Epithelial cell of proximal tubule (primary cell): ENCODE results near the gene SUSD6. TPM values are rescaled to one million over a fixed set of nuclear protein-coding genes. Genes with fewer than 3 reads are reported as not detected.
A peak's percentile ranks its signal among the peaks of the same experiment; 100 is the strongest.

Experiments used
- DNase-seq: peaks from one replicate; pipeline ENCODE4 v3.0.0-alpha.2; 2011; ENCODE audit warnings: low read depth
- H3K4me3 ChIP-seq: 2 replicates; pipeline ENCODE4 v1.5.1; 2011; ENCODE audit warnings: low read depth, mild to moderate bottlenecking, low read length
- CTCF ChIP-seq: conservative IDR thresholded peaks from 2 replicates; pipeline ENCODE4 v1.5.1; 2012; ENCODE audit warnings: low read depth, mild to moderate bottlenecking, low read length
- total RNA-seq: library from RNA; depleted of rRNA; stranded (reverse); fragments of >200 nt; gene quantifications from 2 replicates; pipeline ENCODE4 v1.2.3, GENCODE V29; 2015

SUSD6 gene
- total RNA-seq, 1 donor from 2014 or later: 6.2 TPM

DNA sequence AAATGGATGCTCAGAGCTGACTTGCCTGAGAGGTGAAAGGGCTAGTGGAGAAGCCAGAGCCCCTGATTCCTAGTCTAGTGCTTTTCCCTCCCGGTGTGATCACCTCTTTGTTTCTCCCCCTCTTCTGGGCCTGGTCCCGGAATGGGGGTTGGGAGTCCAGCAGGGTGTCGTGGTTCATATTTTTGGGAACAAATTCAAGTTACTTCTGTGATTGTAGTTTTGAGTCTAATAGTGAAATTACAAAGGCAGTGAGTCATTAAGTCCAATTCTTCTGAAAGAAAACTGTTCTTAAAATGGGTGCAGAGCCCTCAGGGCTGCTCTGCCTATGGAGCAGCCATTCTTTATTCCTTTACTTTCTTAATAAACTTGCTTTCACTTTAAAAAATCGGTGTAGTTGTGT lies 7.6 kb downstream of the SUSD6 start:
- no peak for TF ChIP-seq CTCF
- no peak for DNase-seq

DNA sequence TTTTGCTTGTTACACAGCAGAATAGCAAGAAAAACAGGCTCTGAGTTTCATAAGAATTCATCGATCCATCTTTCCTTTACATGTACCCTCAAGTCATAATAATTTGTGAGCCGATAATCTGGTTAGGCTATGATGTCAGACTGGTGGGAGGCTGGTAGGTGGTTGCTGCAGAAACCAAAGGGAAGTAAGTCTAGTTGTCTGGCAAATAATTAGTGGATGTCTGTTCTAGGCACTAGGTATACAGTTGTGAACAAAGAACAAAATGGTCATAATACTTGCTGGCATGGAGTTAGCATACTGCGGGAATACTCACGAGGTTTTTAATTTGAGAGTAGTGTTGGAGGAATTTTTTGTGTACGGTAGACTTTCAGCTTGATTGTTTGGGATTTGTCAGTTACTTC lies 8.8 kb downstream of the SUSD6 start:
- no peak overlapping the region for H3K4me3 ChIP-seq
- no peak for DNase-seq
- TF ChIP-seq CTCF: no peak

More for the DNA sequence above, 7.6 kb downstream of the SUSD6 start:
- no peak overlapping the region for H3K4me3 ChIP-seq

GRCh38 chr14:69620981-69621380 lies 9.6 kb downstream of the SUSD6 start:
- no peak for TF ChIP-seq CTCF
- no peak for DNase-seq
- H3K4me3 ChIP-seq: no peak overlapping the region

- TF ChIP-seq CTCF: no peak
- no peak overlapping the region for H3K4me3 ChIP-seq
- DNase-seq: no peak
Measured at GRCh38 chr14:69624136-69624535, 12.7 kb downstream of the SUSD6 start.

DNA sequence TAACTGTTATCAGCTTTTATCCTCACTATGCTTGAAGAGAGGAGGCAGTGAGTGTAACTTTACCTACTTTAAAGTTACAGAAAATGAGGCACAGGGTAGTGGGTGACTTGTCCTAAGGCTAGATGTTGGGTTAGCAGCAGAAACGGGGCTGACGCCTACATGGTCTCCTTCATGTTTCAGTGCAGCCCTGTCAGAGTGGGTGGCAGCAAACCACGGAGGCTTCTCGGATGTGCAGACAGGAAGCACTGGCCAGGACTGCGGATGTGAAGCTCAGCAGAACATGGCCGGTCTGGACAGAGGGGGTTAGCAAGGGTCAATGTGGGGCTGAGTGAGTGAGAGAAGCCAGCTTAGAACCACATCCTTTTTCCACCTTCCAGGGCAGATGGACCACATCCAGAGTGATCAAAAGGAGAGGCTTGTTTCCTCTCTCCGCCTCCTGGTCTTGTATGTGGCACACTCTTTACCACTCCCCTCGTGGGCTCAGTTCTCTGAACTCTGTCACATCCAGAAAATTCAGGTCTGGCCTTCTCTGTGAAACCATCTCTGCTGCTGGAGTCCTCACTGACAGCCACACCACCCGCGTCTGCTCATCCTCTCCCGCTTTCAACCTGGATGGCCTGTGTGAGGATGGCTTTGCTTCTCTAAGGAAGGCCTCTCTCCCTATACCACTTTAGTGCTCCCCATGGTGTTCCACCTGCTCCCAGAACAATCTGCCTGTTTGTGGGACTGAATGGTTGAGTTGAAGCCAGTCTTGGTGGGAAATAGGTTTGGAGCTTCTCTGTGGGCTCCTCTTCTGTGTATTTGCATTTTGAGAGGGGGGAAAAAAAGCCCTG lies 14.1 kb downstream of the SUSD6 start:
- no peak for DNase-seq
- TF ChIP-seq CTCF: no peak
- H3K4me3 ChIP-seq: peak overlapping the region; percentile 19

GRCh38 chr14:69626132-69626500 lies 14.7 kb downstream of the SUSD6 start:
- H3K4me3 ChIP-seq: no peak overlapping the region
- no peak for DNase-seq

More at GRCh38 chr14:69626132-69626500, 14.7 kb downstream of the SUSD6 start:
- TF ChIP-seq CTCF: no peak
